ENCODE data around the gene SLC29A2.

Gene SLC29A2

GRCh38 chr11:66333896-66334604 lies 37.5 kb downstream of the SLC29A2 start:
- no peak for DNase-seq
- H3K4me3 ChIP-seq (ENCODE audit: low read depth, low read length): no peak overlapping the region

GRCh38 chr11:66333220-66333877 lies 38.2 kb downstream of the SLC29A2 start:
- no peak overlapping the region for H3K27ac ChIP-seq
- H3K36me3 ChIP-seq: peaks cover 8% of the 10 kb centered on the region
- TF ChIP-seq CTCF (IDR thresholded peaks at IDR 0.05; ENCODE audit: low read depth, low read length): no peak
- no peak overlapping the region for H3K4me3 ChIP-seq (ENCODE audit: low read depth, low read length)
- H3K9me3 ChIP-seq (ENCODE audit: severe bottlenecking): no peaks in the 10 kb centered on the region
- no peaks in the 10 kb centered on the region for H3K27me3 ChIP-seq (ENCODE audit: insufficient read depth, low read depth, severe bottlenecking)
- no peak for DNase-seq

More at GRCh38 chr11:66333896-66334604, 37.5 kb downstream of the SLC29A2 start:
- TF ChIP-seq CTCF (IDR thresholded peaks at IDR 0.05; ENCODE audit: low read depth, low read length): no peak
- no peak overlapping the region for H3K27ac ChIP-seq
- H3K9me3 ChIP-seq (ENCODE audit: severe bottlenecking): no peaks in the 10 kb centered on the region
- no peaks in the 10 kb centered on the region for H3K27me3 ChIP-seq (ENCODE audit: insufficient read depth, low read depth, severe bottlenecking)
- peaks cover 12% of the 10 kb centered on the region for H3K36me3 ChIP-seq

DNA sequence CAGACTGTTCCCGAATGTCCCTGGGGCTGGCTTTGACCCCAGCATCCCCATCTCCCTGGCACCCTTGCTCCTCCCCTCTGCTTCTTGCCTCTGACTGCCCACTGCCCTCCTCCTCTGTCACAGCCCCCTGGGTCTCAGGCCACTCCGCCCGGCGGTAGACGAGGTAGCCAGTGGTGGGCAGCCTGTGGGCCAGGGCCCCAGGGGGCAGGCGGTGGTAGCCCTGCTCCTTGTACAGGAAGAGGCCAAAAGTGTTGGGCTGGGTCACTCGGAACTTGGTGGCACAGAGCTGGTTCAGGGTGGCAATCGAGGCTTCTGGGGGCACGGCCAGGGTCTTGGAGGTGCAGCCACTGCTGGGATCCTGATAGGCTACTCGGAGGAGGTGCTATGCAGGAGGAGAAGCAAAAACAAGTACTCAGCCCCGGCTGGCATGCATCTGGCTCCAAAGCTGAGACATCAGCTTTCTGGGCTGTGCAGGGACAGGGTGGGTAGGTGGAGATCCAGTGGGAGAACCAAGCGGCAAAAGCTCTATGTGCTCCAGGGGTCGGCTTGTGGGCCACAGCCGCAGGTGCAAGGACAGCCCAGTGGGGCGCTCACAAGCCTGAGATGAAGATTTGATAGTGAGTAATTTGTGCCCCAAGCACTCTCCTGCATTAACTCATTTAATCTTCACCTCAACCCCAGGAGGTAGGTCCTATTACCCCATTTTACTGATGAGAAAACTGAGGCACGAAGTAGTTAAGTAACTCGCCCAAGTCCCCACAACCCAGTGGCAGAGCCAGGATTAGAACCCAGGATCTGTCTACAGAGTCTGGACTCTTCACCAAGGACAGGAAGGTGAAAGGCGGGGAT lies 39.0 kb downstream of the SLC29A2 start:
- H3K27me3 ChIP-seq (ENCODE audit: insufficient read depth, low read depth, severe bottlenecking): no peaks in the 10 kb centered on the region
- no peak overlapping the region for H3K27ac ChIP-seq
- DNase-seq: no peak
- peaks cover 8% of the 10 kb centered on the region for H3K36me3 ChIP-seq
- H3K4me3 ChIP-seq (ENCODE audit: low read depth, low read length): no peak overlapping the region
- TF ChIP-seq CTCF (IDR thresholded peaks at IDR 0.05; ENCODE audit: low read depth, low read length): no peak
- H3K9me3 ChIP-seq (ENCODE audit: severe bottlenecking): no peaks in the 10 kb centered on the region

DNA sequence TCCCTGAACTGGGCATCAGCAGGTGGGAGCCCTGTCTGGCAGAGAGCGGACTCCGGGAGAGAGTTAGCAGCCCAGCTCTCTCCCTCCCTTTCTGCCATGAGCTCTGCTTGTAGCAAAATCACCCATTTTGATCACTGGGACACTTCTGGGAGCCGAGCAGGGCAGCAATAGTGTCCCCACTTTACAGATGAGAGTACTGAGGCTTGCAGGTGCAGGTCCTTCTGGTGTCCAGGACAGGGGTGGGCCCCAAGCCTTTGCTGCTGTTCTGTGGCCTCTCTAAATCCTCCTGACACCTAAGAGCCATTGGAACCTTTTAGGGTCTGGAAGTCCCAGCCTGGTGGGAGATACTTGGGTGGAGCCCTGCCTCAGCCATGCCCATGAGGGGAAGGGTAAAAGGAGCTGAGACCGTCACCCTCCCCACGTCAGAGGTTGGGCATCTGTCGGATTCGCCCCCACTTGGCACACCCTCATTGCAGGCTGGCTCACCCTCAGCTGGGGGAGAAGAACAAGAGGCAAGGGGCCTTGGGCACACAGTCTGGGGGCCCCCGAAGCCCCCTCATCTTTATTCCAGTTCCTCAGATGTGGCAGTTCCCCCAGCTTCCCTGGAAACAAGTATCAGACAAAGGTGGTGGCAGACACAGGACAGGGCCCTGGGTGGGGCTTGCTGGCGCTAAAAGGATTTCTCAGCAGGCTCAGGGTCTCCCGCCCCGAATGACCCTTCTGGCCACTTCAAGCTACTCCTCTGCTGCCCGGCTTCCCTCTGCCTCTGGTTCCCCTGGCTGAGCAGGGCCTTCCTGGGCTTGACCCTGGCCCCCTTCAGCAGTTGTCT lies 39.8 kb downstream of the SLC29A2 start:
- Histone ChIP-seq H3K27ac (no peak overlapping the region), H3K4me3 (ENCODE audit: low read depth, low read length) (no peak overlapping the region), H3K27me3 (ENCODE audit: insufficient read depth, low read depth, severe bottlenecking) (no peaks in the 10 kb centered on the region), H3K36me3 (peaks cover 1% of the 10 kb centered on the region), H3K9me3 (ENCODE audit: severe bottlenecking) (no peaks in the 10 kb centered on the region)
- TF ChIP-seq CTCF (IDR thresholded peaks at IDR 0.05; ENCODE audit: low read depth, low read length): no peak
- DNase-seq: no peak

DNA sequence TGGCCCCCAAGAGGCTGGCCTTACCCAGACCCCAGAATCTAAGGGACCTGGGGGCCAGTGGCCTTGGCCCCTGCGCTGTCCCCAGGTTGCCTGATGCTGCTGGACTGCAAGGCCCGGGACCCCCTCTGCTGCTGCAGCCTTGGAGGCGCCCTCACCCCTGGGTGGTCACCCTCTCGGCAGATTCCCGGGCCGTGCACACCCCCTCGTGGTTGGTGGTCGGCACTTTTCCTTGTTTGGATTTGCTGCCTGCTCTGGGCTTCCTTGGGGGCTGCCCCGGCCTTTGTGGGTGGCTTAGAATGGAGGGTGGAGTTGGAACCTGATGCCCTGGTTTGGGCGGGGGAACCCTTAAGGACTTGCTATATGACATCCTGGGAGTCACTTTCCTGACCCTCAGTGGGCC lies 40.6 kb downstream of the SLC29A2 start:
- H3K9me3 ChIP-seq (ENCODE audit: severe bottlenecking): no peaks in the 10 kb centered on the region
- H3K27me3 ChIP-seq (ENCODE audit: insufficient read depth, low read depth, severe bottlenecking): no peaks in the 10 kb centered on the region
- DNase-seq: no peak
- no peak for TF ChIP-seq CTCF (IDR thresholded peaks at IDR 0.05; ENCODE audit: low read depth, low read length)
- no peak overlapping the region for H3K4me3 ChIP-seq (ENCODE audit: low read depth, low read length)
- H3K27ac ChIP-seq: no peak overlapping the region
- no peaks in the 10 kb centered on the region for H3K36me3 ChIP-seq
